Anterior cingulate cortex (tissue), 58 donors: Measurements from ENCODE around the gene CDCA5.

Experiments
- DNase-seq, 58 donors: peaks; one replicate each; lab custom pipeline; 2025; lab: John Stamatoyannopoulos, UW

Gene CDCA5

GRCh38 chr11:65078786-65079342 is 5.0 kb downstream of the CDCA5 start:
- DNase-seq: no peak

- no peak for DNase-seq
These were observed 5.7 kb downstream of the CDCA5 start for GRCh38 chr11:65078151-65078550.

- no peak for DNase-seq
These were observed 6.4 kb downstream of the CDCA5 start for GRCh38 chr11:65077451-65077850.

- no peak for DNase-seq
These were observed 11.2 kb downstream of the CDCA5 start for GRCh38 chr11:65072631-65072966.

- DNase-seq: no peak
These were observed 11.8 kb downstream of the CDCA5 start for GRCh38 chr11:65071907-65072630.

DNA sequence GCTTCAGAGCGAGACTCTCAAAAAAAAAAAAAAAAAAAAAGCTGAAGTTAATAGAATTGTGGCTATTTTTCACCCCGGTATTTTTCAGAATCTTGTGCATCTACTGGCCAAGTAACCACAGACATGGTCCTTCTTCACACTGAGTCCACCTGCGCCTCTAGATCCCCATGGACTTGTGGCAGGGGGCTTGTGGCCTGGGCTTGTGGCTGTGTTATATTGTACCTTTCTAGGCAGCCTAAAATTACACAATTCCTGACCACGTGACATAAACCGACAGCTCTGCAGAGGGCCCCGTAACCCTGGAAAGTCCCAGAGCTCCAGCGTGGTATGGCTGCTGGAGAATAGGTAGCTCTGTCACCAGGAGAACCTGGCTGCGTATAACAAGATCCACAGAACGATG is 14.6 kb downstream of the CDCA5 start:
- no peak for DNase-seq

DNA sequence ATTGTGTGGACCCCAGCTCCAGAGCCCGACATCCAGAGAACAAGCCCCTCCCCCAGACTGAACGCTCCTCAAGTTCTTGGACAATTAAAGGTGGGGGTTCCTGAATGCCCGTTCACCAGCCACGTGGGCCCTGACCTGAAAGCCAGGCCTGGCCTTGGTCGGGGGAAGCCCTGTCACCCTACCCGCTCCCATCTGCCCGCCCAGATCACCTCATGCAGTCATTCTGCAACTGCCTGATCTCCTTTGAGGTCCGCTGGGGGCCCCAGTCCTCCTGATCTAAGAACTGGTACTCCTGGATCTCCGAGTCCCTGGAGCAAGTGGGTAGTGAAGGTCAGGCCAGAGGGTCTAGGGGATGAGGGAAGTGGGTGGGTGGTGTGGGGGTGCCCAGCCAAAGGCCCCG is 16.4 kb downstream of the CDCA5 start:
- DNase-seq: no peak

DNA sequence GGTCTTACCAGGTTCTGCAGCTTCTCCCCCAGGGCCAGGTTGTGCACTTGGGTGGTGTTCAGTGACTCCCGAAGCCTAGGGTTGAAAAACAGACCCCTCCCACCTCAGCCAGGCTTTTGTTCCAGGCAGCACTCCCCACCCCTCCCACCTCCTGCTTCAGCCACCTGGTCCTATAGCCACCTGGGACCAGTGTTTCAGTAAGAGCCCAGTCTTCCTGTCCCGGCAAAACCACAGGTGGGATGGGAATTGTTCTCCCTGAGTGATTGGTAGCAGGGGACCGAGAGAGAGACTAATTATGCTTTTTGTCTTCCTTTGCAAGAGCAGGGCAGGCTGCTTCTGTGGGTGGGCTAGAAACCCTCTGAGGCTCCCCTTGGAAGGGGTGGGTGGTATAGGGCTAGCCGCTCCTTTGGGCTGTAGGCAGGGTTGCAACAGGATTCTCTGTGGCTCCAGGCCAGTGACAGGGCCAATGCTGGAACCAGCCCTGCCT is 17.0 kb downstream of the CDCA5 start:
- no peak for DNase-seq

GRCh38 chr11:65066315-65066714 is 17.5 kb downstream of the CDCA5 start:
- DNase-seq: no peak

DNA sequence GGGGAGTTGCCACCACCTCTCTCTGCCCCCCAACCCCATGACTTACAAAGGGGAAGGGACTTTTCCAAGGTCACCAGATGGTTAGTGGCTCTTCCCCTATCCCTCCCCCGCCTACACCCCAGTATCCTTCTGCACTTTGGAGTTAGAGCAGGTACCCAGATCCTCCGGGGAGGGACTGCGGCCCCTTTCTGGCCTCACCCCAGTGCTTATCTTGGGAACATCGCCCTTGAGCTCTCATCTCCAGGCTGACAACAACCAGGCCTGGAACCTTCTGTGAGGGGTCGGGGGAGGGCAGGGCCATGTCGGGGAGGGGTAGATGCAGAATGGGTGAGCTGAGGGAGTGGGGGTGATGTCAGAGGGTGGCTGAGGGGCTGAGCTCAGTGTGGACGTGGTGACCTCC is 18.0 kb downstream of the CDCA5 start:
- DNase-seq: no peak

GRCh38 chr11:65064847-65065240 is 19.0 kb downstream of the CDCA5 start:
- DNase-seq: no peak

DNA sequence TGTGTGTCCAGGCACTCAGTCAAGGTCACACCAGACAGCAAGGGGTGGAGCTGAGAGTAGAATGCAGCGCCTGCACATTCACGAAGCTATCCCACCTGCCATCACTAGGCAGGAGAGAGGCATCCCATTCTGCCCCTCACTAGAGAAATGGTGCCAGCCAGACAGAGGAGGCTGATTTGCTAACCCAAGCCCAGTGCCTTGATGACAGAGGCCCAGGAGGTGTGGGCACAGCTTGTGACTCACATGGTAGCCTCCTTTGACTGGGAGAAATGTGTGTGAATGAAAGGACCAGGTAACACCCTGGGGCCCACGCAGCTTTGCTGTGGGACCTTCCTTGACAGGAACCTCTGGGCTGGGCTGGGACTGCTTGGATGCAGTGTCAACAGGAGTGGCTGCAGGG is 20.3 kb downstream of the CDCA5 start:
- DNase-seq: no peak

- DNase-seq: no peak
These were observed 22.9 kb downstream of the CDCA5 start for GRCh38 chr11:65060913-65061408.

DNA sequence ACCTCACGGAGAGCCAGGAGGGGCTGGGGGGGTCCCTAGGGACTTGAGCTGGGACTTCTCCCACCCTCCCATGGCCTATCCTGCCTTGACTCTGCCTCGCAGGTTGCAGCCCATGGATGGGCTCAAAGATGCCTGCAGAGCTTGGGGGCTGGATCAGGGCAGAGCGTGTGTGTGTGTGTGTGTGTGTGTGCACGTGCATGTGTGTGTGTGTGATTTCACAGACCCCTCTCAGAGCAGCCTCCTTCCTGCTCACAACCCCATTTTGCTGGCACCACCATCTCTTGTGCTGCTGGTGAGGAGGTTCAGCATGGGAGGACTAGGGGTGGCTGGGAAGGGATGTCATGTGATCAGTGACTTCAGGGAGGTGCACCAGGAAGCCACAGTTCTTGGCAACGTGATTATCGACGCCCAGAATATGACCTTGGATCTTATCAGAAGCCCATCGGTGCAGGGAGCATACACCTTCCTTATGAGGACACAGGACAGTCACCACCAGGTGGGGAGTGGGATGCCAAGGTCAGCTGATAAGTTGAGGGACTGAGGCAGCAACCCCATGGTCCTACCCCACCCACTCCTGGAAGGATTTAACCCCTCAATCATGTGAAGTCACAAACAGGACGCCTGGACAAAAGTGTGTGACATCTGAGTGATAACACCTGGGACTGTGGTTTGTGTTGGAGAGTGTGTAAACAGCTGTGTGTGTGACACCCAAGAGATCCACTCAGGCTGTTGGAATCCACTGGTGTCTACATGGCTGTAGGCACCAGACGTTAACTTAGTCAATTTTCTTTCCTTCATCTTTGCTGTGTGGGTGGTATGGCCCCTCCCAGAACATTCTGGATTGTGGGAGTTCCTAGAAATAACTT is 23.6 kb downstream of the CDCA5 start:
- no peak for DNase-seq

DNA sequence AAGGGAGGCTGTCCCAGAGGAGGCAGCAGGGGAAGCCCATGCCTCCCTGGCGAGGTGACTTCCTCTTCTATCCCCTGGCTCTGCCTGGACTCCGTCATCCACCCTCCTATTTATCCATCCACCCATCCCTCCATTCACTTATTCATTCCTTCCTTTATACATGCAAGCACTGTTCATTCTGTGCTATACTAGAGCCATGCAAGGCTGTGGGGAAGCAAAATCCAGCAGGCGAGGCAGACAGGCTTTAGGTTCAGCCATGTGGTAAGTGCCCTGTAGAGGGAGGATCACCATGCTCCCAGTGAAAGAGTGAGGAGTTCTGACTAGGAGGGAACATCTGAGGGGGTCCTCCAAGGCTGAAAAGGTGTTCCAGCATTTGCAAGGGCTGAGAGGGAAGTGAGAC is 24.3 kb downstream of the CDCA5 start:
- DNase-seq: no peak

DNA sequence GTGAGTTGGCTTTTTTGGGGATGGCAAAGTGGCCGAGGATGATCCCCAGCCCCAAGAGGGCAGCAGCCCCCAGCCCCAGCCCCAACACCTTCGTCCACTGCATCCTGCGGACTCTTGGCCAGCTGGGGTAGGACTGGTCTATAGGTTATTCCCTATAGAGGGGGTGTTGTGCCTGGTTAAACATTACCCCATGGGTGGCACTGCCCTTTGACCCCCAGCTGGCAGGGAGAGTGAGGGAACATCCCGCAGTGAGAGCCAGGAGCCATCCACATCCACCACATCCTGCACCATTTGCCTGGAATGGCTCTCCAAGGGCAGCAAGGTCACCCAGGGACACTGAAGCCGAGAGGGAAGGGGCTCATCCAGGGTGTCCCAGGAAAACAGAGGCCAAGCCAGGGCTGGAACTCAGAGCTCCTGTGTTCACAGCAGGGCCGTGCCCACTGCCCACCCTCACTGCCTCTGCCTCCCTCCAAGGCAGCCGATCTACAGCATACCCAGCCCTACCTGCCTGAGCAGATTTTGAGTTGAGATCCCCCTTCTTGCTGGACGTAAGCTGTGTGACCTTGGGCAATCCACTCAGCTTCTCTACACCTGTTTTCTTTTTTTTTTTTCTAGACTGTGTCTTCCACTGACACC is 25.3 kb downstream of the CDCA5 start, which contains the start of gene NAALADL1:
TSS of gene NAALADL1 (minus strand) at position 135 of the 636 bp plus-strand sequence. CDS start at position 103, 32 bp downstream.
- no peak for DNase-seq

- DNase-seq: no peak
These were observed 25.8 kb downstream of the CDCA5 start for GRCh38 chr11:65058012-65058411.

DNA sequence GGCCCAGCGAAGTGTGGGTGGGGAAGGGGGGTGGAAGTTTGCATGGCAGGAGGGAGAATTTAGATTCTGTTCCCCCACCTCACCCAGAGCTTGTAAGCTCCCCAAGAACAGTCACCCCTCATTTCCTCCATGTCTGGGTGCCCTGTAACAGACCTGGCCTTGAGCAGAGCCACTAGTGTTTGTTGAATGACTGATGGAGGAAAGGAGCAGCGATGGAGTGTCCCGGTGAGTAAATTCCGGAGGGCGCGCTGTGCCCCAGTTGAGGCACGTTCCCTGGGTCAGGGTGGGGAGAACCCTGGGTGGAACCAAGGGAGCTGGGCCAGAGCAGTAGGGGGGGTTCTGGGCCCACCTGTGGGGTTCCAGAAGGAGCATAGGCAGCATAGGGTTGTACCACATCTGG is 26.3 kb downstream of the CDCA5 start:
- DNase-seq: no peak

- DNase-seq: no peak
These were observed 26.8 kb downstream of the CDCA5 start for GRCh38 chr11:65056999-65057398.

GRCh38 chr11:65055538-65055937 is 28.3 kb downstream of the CDCA5 start:
- DNase-seq: no peak
